ENCODE measurements around the gene ABCA3. TPM values are rescaled to one million over a fixed set of nuclear protein-coding genes. Genes with fewer than 3 reads are reported as not detected.

ABCA3 gene
- total and polyA plus RNA-seq, 7 donors = 0.46 to 21.3 (median 4.9) TPM

DNA sequence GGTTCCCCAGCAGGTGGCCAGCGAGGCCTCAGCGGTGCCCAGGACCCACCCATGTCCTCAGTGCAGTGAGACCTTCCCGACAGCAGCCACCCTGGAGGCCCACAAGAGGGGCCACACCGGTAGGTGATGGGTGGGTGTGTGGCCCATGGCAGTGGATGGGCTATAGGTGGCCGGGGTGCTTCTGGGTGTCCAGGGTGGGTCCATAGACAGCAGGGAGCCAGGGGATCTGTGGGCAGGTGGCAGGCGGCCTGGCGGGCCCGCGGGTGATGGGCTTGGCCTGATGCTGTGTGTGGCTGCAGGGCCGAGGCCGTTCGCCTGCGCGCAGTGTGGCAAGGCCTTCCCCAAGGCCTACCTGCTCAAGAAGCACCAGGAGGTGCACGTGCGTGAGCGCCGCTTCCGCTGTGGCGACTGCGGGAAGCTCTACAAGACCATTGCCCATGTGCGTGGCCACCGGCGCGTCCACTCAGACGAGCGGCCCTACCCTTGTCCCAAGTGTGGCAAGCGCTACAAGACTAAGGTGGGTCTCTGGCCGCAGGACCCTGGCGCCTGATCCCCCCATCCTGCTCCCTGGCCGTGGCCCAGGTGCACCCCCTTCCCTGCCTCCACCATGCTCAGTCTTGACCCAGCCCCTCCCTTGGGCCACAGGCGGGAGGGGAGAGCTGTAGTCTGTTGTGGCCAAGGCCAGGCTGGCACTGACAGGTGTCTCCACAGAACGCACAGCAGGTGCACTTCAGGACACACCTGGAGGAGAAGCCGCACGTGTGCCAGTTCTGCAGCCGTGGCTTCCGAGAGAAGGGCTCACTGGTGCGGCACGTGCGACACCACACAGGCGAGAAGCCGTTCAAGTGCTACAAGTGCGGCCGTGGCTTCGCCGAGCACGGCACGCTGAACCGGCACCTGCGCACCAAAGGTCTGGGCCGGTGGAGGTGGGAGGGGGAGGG is 106.4 kb downstream of the ABCA3 start:
- TF ChIP-seq POLR2A (IDR thresholded peaks at IDR 0.05) (no peak), EP300 (IDR thresholded peaks at IDR 0.05) (no peak), POLR2AphosphoS5 (IDR thresholded peaks at IDR 0.05) (no peak)
- TF ChIP-seq, protein P1, sequence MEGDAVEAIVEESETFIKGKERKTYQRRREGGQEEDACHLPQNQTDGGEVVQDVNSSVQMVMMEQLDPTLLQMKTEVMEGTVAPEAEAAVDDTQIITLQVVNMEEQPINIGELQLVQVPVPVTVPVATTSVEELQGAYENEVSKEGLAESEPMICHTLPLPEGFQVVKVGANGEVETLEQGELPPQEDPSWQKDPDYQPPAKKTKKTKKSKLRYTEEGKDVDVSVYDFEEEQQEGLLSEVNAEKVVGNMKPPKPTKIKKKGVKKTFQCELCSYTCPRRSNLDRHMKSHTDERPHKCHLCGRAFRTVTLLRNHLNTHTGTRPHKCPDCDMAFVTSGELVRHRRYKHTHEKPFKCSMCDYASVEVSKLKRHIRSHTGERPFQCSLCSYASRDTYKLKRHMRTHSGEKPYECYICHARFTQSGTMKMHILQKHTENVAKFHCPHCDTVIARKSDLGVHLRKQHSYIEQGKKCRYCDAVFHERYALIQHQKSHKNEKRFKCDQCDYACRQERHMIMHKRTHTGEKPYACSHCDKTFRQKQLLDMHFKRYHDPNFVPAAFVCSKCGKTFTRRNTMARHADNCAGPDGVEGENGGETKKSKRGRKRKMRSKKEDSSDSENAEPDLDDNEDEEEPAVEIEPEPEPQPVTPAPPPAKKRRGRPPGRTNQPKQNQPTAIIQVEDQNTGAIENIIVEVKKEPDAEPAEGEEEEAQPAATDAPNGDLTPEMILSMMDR (IDR thresholded peaks at IDR 0.05) = no peak
- H3K36me3 ChIP-seq = peaks cover 55 to 68% (median 63%) of the 10 kb centered on the region in 4 donors
- H3K9me3 ChIP-seq = no peaks in the 10 kb centered on the region
- WGBS, 2 donors = 82 to 92% methylated on average over 51 of the region's 51 CpGs
- H3K27ac ChIP-seq = no peak overlapping the region
- H3K4me3 ChIP-seq = no peak overlapping the region
- peaks cover 17 to 53% (median 26%) of the 10 kb centered on the region in 3 donors for H3K27me3 ChIP-seq
- intact Hi-C loops (cut with DNase I) = no loop called here
- H3K4me1 ChIP-seq = peaks cover 0 to 27% (median 24%) of the 10 kb centered on the region in 4 donors
- DNase-seq = no peak

DNA sequence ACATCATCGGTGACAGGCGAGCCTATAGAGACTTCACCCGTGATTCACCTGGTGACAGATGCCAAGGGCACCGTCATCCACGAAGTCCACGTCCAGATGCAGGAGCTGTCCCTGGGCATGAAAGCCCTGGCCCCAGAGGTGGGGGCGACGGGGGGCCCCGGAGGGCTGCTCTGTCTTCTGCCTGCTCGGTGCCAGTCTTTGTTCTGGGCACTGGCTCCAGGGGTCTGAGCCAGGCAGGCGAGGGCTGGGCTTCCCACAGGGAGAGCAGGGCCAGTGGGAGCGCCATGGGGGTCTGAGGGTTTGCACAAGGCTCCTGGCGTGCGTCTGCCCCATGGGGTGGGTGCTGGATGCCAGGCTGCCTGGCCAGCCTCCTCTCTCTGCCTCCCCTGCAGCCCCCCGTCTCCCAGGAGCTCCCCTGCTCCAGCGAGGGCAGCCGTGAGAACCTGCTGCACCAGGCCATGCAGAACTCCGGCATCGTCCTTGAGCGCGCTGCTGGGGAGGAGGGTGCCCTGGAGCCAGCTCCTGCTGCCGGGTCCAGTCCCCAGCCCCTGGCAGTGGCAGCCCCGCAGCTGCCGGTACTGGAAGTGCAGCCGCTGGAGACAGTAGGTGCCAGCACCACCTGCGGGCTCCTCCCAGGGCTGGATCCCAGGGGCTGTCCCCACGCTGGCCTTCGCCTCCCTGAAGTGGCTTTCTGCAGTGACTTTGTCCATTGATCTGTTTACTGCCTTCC is 107.3 kb downstream of the ABCA3 start:
- TF ChIP-seq POLR2AphosphoS5 (IDR thresholded peaks at IDR 0.05) = no peak
- 95% methylated on average over 28 of the region's 28 CpGs for WGBS, 2 donors
- DNase-seq = no peak
- peaks cover 17 to 51% (median 26%) of the 10 kb centered on the region in 3 donors for H3K27me3 ChIP-seq
- H3K36me3 ChIP-seq = peaks cover 65 to 77% (median 72%) of the 10 kb centered on the region in 4 donors
- intact Hi-C loops (cut with DNase I) = no loop called here
- H3K4me3 ChIP-seq = no peak overlapping the region
- no peak overlapping the region for H3K27ac ChIP-seq
- H3K9me3 ChIP-seq = no peaks in the 10 kb centered on the region
- H3K4me1 ChIP-seq = peaks cover 0 to 26% (median 24%) of the 10 kb centered on the region in 4 donors

GRCh38 chr16:2232094-2232990 is 108.2 kb downstream of the ABCA3 start:
- DNase-seq = no peak
- no peak for TF ChIP-seq POLR2AphosphoS5 (IDR thresholded peaks at IDR 0.05)
- TF ChIP-seq, protein P1 (IDR thresholded peaks at IDR 0.05) = no peak
- TF ChIP-seq POLR2A (IDR thresholded peaks at IDR 0.05) = no peak
- TF ChIP-seq EP300 (IDR thresholded peaks at IDR 0.05) = no peak
- Histone ChIP-seq H3K27me3 (peaks cover 11 to 43% (median 17%) of the 10 kb centered on the region in 3 donors), H3K36me3 (peaks cover 67 to 84% (median 75%) of the 10 kb centered on the region in 4 donors), H3K4me1 (peaks cover 0 to 18% (median 16%) of the 10 kb centered on the region in 4 donors), H3K4me3 (no peak overlapping the region), H3K9me3 (no peaks in the 10 kb centered on the region), H3K27ac (no peak overlapping the region)
- 92 to 94% methylated on average over 41 of the region's 41 CpGs for WGBS, 2 donors
- intact Hi-C loops (cut with DNase I) = no loop called here

- Histone ChIP-seq H3K27me3 (peaks cover under 1 to 32% (median 6%) of the 10 kb centered on the region in 3 donors), H3K4me1 (peaks cover 0 to 14% (median 12%) of the 10 kb centered on the region in 4 donors), H3K27ac (no peak overlapping the region), H3K36me3 (peaks cover 67 to 91% (median 75%) of the 10 kb centered on the region in 4 donors), H3K9me3 (no peaks in the 10 kb centered on the region), H3K4me3 (no peak overlapping the region)
- TF ChIP-seq POLR2A (IDR thresholded peaks at IDR 0.05) = no peak
- no peak for TF ChIP-seq EP300 (IDR thresholded peaks at IDR 0.05)
- TF ChIP-seq, protein P1 (IDR thresholded peaks at IDR 0.05) = no peak
- TF ChIP-seq POLR2AphosphoS5 (IDR thresholded peaks at IDR 0.05) = no peak
- WGBS, 2 donors = 91% methylated on average over 29 of the region's 29 CpGs
- intact Hi-C loops (cut with DNase I) = no loop called here
- DNase-seq = no peak
Observed at GRCh38 chr16:2231016-2231931, 109.3 kb downstream of the ABCA3 start.

Measured in sigmoid colon (tissue), 7 donors.